ENCODE results near the gene PPP1R37. TPM values are rescaled to one million over a fixed set of nuclear protein-coding genes. Genes with fewer than 3 reads are reported as not detected.

The PPP1R37 gene
- total RNA-seq, 2 donors from 2014 or later, result 12.4 to 18.3 TPM

- H3K27ac Mint-ChIP-seq, result peak overlapping the region in 1 of 2 donors; percentile 86
- DNase-seq (ENCODE audit: low spot score in 2 of 2) (no peak), ATAC-seq (no peak)
- peaks cover 0 to 6% of the 10 kb centered on the region in 2 donors for H3K36me3 Mint-ChIP-seq
- H3K9me3 Mint-ChIP-seq, result no peaks in the 10 kb centered on the region
These were observed 25.9 kb upstream of the PPP1R37 start for GRCh38 chr19:45066921-45067661.

- Mint-ChIP-seq H3K9me3 (no peaks in the 10 kb centered on the region), H3K27ac (no peak overlapping the region), H3K36me3 (peaks cover 0 to 6% of the 10 kb centered on the region in 2 donors)
- DNase-seq (ENCODE audit: low spot score in 2 of 2), result no peak
- ATAC-seq, result no peak
These were observed 24.9 kb upstream of the PPP1R37 start for GRCh38 chr19:45068041-45068440.

DNA sequence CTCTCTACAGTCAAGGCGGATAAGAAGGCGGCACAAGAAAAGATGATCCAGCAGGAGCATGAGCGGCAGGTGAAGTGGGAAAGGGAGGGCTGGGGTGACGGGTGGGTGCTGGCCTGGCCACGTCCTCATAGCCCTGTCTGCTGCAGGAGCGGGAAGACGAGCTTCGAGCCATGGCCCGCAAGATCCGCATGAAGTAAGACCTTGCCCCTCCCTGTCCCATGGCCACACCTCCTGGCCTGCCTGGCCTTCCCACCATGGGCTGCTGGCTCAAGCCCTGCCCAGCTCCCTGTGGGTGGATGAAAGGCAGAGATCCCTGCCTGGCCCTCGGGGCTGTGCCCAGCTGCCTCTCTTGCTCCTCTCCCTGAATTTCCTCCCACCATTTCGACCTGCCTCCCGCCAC is 23.9 kb upstream of the PPP1R37 start:
- Mint-ChIP-seq H3K9me3 (no peaks in the 10 kb centered on the region), H3K27ac (peak overlapping the region in 1 of 2 donors; percentile 93), H3K36me3 (peaks cover 0 to 6% of the 10 kb centered on the region in 2 donors)
- ATAC-seq (no peak), DNase-seq (ENCODE audit: low spot score in 2 of 2) (no peak)

GRCh38 chr19:45070214-45070613 is 22.8 kb upstream of the PPP1R37 start:
- H3K36me3 Mint-ChIP-seq, result peaks cover 0 to 6% of the 10 kb centered on the region in 2 donors
- DNase-seq (ENCODE audit: low spot score in 2 of 2) (no peak), ATAC-seq (no peak)
- H3K27ac Mint-ChIP-seq, result peak overlapping the region in 1 of 2 donors; percentile 60
- H3K9me3 Mint-ChIP-seq, result no peaks in the 10 kb centered on the region

- H3K27ac Mint-ChIP-seq, result peak overlapping the region; percentile 7 to 41
- H3K36me3 Mint-ChIP-seq, result peaks cover 0 to 6% of the 10 kb centered on the region in 2 donors
- no peaks in the 10 kb centered on the region for H3K9me3 Mint-ChIP-seq
- no peak for DNase-seq (ENCODE audit: low spot score in 2 of 2)
- no peak for ATAC-seq
These were observed 22.0 kb upstream of the PPP1R37 start for GRCh38 chr19:45070861-45071544.

DNA sequence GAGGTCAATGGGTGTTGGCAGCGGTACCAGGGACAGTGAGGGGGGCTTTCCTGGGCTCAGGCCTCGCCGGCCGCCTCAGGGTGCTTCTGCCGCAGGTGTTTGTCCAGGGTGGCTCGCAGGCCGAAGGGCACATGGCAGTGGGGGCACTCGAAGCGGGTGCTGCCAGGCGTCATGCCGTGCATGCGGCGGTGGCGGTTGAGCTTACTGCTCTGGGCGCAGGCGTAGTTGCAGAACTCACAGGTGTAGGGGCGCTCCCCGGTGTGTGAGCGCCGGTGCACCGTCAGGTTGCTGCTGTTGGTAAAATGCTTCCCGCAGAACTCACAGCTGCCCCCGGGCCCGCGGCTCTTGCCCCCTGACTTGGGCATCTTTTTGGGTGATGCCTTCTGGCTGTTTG is 21.4 kb upstream of the PPP1R37 start:
- Mint-ChIP-seq H3K27ac (peak overlapping the region; percentile 7 to 41), H3K9me3 (no peaks in the 10 kb centered on the region), H3K36me3 (peaks cover 0 to 6% of the 10 kb centered on the region in 2 donors)
- DNase-seq (ENCODE audit: low spot score in 2 of 2), result no peak
- ATAC-seq, result no peak

- ATAC-seq (no peak), DNase-seq (ENCODE audit: low spot score in 2 of 2) (no peak)
- Mint-ChIP-seq H3K9me3 (no peaks in the 10 kb centered on the region), H3K36me3 (peaks cover 0 to 6% of the 10 kb centered on the region in 2 donors), H3K27ac (no peak overlapping the region)
These were observed 20.8 kb upstream of the PPP1R37 start for GRCh38 chr19:45071969-45072790.

DNA sequence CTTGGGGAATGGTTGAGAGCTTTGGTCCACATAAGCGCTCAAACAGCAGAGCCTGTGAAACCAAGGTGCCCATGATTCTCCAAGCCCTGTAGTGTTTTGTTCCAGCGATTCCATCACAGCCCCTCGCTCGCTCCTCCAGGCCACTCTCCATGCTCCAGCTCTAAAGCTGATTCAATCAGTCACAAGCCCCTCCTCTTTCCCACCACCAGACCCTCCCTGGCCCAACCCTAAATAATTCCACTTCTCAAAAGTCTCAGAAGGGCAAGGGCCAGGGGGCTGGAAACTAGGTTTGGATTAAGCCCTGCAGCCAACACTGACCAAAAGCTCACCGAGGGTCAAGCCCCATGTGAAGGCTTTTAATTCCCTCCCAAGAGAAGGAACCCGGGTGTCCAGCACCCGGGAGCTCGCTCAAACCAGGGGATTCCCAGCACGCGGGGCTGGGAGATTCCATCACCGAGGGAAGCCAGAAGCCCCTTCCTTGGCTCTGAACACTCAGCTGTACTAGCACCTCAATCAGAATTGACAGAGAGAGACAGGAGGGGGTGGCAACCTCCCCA is 18.2 kb upstream of the PPP1R37 start:
- peak overlapping the region in 1 of 2 donors; percentile 35 for H3K27ac Mint-ChIP-seq
- H3K9me3 Mint-ChIP-seq, result no peaks in the 10 kb centered on the region
- peaks cover 5 to 8% of the 10 kb centered on the region in 2 donors for H3K36me3 Mint-ChIP-seq
- DNase-seq (ENCODE audit: low spot score in 2 of 2), result no peak
- no peak for ATAC-seq

GRCh38 chr19:45075301-45076028 is 17.5 kb upstream of the PPP1R37 start:
- DNase-seq (ENCODE audit: low spot score in 2 of 2) (peak; percentile 30 to 74), ATAC-seq (peak; percentile 29 to 72)
- Mint-ChIP-seq H3K27ac (peak overlapping the region; percentile 53 to 73), H3K36me3 (peaks cover 5 to 15% of the 10 kb centered on the region in 2 donors), H3K9me3 (no peaks in the 10 kb centered on the region)

DNA sequence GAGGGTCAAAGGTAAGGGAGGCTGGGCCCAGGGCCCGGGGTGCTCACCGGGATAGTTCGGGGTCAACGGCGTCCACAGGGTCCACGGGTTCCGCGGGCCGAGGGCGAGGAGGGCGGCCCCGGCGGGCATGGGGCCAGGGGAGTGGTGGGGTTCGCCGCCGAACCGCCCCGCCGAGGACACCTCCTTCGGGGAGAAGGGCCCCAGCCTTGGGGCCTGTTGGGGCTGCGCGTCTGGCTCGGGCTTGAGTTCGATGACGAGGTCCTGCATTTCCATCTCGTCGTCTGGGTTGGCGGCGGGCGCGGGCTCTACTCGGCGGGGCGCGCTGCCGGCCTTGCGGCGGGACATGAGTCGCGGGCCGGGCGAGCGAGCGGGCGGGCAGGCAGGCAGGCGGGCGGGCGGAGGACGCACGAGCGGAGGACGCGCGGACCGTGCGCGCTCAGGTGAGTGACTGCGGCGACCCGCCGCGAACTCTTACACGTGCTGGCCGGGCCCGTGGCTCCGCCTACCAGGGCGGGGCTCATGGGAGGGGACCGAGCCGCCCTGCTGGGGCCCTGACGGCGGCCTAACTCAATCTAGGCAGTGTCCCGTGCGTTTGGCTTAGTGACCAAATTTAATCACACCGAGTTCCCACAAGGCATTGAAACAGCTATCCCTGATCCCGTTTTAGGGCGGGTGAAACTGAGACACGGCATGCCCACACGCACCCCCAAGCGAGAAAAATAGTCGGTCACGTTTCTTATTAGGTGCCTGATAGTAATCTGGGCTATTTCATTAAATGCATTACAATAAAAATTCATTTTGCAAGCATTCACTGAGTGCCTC is 16.7 kb upstream of the PPP1R37 start, which contains the start of gene ZNF296:
ZNF296 (minus strand) TSS at position 450 of the 822 bp plus-strand sequence; CDS start at position 345, 105 bp downstream.
- Mint-ChIP-seq H3K36me3 (peaks cover 5 to 22% of the 10 kb centered on the region in 2 donors), H3K9me3 (no peaks in the 10 kb centered on the region), H3K27ac (peak within 1 kb of the TSS; percentile 53 to 89)
- DNase-seq (ENCODE audit: low spot score in 2 of 2), result peak; percentile 85 to 87
- peak; percentile 69 to 86 for ATAC-seq

DNA sequence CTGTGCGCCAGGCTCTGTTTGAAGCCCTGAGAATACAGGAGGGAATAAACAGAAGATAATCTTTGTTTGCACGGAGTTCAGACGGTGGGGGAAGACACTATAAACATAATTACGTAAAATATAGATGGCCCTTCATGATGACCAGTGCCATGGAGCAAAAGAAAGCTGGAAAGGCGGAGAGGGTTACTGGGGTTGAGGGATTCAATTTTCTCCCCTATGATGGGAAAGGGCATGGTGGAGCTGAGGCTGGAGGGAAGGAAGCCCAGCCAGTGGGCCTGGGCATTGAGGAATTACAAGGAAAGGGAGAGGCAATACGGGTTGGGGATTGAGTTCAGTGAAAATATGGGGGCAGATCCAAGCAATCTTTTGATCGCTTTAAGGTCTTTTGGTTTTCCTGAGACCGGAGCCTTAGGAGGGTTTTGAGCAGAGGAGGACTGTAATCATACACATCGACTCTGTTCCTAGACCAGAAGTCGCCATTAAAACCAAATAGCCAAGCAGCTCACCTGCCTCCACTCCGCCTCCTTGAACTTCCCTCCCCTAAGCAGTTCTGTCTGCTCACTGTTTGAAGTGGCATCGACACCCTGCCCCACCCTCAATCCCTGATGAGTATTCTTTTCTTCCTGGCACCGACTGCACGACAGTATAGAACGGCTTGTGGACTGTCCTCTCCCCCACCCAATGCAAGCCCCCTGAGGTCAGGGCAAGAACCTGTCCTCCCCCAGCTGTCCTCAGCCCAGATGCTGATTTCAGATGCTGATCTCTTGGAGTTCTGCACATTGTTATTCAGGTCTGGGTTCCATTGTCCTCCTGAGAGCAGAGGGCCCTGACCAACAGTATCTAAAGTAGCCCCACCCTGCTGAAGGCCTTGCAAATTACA is 15.9 kb upstream of the PPP1R37 start:
- no peaks in the 10 kb centered on the region for H3K9me3 Mint-ChIP-seq
- DNase-seq (ENCODE audit: low spot score in 2 of 2), result no peak

GRCh38 chr19:45078390-45079062 is 14.5 kb upstream of the PPP1R37 start:
- Mint-ChIP-seq H3K36me3 (peaks cover 5 to 34% of the 10 kb centered on the region in 2 donors), H3K27ac (peak overlapping the region; percentile 29 to 90), H3K9me3 (no peaks in the 10 kb centered on the region)
- ATAC-seq, result peak in 1 of 2 donors; percentile 2
- no peak for DNase-seq (ENCODE audit: low spot score in 2 of 2)

More for the DNA sequence above, 15.9 kb upstream of the PPP1R37 start:
- H3K36me3 Mint-ChIP-seq, result peaks cover 5 to 30% of the 10 kb centered on the region in 2 donors
- ATAC-seq, result no peak
- H3K27ac Mint-ChIP-seq, result peak overlapping the region; percentile 26 to 89

DNA sequence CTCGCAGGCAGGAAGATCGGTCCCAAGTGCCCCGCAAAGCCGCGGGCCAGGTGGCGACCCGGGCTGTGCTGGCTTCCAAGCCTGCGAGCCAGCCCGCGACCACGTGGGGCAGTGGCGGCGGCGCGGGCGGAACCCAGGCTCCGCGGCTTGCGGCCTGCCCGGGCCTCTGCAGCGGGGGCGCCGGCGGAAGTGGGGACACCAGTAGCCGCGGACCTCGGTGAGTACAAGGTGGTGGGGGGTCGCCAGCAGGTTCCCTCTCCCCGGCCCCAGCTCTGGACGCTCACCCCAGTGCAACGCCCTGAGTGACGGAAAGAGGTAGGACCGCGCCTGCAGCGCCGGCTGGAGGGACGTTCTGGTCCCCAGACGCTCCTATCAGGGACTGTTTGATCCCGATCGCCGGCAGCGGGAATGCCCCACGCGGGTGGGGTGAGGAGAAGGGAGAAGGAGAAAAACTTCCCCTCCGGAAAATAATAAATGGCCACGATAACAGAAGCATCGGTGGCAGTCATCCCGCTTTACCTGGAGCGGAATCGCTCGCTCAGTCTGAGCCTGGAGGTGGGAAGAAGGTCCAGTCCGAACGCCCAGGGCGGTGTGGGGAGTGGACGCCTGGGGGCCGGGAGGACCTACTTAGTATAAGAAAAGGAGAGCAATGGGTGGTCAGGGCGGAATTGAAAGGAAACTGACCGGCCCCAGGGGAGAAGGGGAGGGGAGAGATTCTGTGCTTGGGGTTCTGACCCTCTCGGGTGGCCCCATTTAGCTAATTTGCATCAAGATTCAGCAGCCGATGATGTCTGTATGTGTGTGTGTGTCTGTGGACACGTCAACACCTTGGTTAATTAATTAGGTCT is 13.7 kb upstream of the PPP1R37 start, which contains the start of gene GEMIN7:
GEMIN7 (plus strand) TSS at position 198 of the 848 bp plus-strand sequence. CDS start 10,855 bp downstream, outside the sequence.
- no peaks in the 10 kb centered on the region for H3K9me3 Mint-ChIP-seq
- DNase-seq (ENCODE audit: low spot score in 2 of 2) (peak; percentile 84 to 91), ATAC-seq (peak; percentile 56 to 73)

More for the DNA sequence above, 13.7 kb upstream of the PPP1R37 start, which contains the start of gene GEMIN7:
- Mint-ChIP-seq H3K36me3 (peaks cover 5 to 34% of the 10 kb centered on the region in 2 donors), H3K27ac (peak within 1 kb of the TSS; percentile 90 to 97)

Data from activated naive CD4-positive, alpha-beta T cell treated with anti-CD3 and anti-CD28 coated beads, Interleukin-2, amount 50 U/mL, for 72 hours (primary cell).